Neutrophil (primary cell): ENCODE results near the gene SH3BGRL3.
"Not testable (repeated sequence)": the region's sequence is repeated elsewhere in the genome, so short reads cannot be mapped to it uniquely, and the experiment has no call there.

Source experiments
- H3K27ac ChIP-seq: fragments of 200-600 bp; sonication (generic); 2 replicates; pipeline ENCODE4 v1.5.1; 2016; ENCODE audit warnings: mild to moderate bottlenecking, moderate library complexity
- H3K27me3 ChIP-seq: fragments of 200-600 bp; sonication (generic); 2 replicates; pipeline ENCODE4 v1.6.0; 2016; ENCODE audit warnings: mild to moderate bottlenecking
- H3K36me3 ChIP-seq: fragments of 200-600 bp; sonication (generic); 2 replicates; pipeline ENCODE4 v1.5.1; 2017
- H3K4me1 ChIP-seq, 2 experiments: fragments of 200-600 bp in 1 of 2; sonication (generic) in 1 of 2; 1 replicate in 1 of 2; 2 replicates in 1 of 2; pipeline versions ENCODE4 v1.5.1 to v1.6.1; 2013 to 2016; ENCODE audit warnings: low read depth in 1 of 2, low read length in 1 of 2, mild to moderate bottlenecking in 1 of 2, moderate library complexity in 1 of 2; ENCODE audit not compliant: control insufficient read depth in 1 of 2, insufficient read depth in 1 of 2
- H3K4me3 ChIP-seq, 2 experiments: fragments of 200-600 bp in 1 of 2; sonication (generic) in 1 of 2; 1 replicate in 1 of 2; 2 replicates in 1 of 2; pipeline ENCODE4 v1.5.1; 2013 to 2016; ENCODE audit warnings: low read depth in 1 of 2, low read length in 1 of 2, mild to moderate bottlenecking in 1 of 2, moderate library complexity in 1 of 2
- H3K9me3 ChIP-seq: fragments of 200-600 bp; sonication (generic); 2 replicates; pipeline ENCODE4 v1.5.1; 2016
- TF ChIP-seq, protein P1 (sequence below): fragments of 200-600 bp; sonication (generic); IDR thresholded peaks from 2 replicates; pipeline ENCODE4 v1.5.1; 2016; ENCODE audit warnings: antibody characterized with exemption

The SH3BGRL3 gene

DNA sequence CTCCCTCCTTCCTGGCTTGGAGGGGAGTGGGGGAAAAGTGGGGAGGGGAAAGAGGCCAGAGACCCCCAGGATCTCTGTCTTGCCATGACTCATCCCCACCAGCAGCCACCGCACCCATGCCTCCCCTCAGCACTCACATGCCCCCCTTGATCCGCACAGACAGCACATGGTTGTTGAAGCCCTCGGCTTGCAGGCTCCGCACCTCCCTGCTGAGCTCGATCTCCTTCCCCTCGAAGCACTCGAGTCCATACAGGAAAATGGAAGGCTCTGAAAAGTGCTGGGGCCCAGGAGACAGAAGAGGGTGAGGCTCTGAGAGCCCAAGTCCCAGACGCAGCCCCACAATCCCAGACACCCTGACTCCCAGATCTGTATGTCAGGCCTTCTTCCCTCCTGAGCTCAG lies 48.7 kb downstream of the SH3BGRL3 start:
- no peaks in the 10 kb centered on the region for H3K27me3 ChIP-seq
- TF ChIP-seq, protein P1, sequence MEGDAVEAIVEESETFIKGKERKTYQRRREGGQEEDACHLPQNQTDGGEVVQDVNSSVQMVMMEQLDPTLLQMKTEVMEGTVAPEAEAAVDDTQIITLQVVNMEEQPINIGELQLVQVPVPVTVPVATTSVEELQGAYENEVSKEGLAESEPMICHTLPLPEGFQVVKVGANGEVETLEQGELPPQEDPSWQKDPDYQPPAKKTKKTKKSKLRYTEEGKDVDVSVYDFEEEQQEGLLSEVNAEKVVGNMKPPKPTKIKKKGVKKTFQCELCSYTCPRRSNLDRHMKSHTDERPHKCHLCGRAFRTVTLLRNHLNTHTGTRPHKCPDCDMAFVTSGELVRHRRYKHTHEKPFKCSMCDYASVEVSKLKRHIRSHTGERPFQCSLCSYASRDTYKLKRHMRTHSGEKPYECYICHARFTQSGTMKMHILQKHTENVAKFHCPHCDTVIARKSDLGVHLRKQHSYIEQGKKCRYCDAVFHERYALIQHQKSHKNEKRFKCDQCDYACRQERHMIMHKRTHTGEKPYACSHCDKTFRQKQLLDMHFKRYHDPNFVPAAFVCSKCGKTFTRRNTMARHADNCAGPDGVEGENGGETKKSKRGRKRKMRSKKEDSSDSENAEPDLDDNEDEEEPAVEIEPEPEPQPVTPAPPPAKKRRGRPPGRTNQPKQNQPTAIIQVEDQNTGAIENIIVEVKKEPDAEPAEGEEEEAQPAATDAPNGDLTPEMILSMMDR = no peak
- H3K36me3 ChIP-seq = peaks cover 71% of the 10 kb centered on the region
- no peaks in the 10 kb centered on the region for H3K9me3 ChIP-seq
- H3K4me3 ChIP-seq = no peak overlapping the region
- H3K27ac ChIP-seq = no peak overlapping the region
- peaks cover 7 to 9% of the 10 kb centered on the region in 2 experiments for H3K4me1 ChIP-seq

GRCh38 chr1:26329380-26329779 lies 49.5 kb downstream of the SH3BGRL3 start:
- H3K27ac ChIP-seq = not testable (repeated sequence)

DNA sequence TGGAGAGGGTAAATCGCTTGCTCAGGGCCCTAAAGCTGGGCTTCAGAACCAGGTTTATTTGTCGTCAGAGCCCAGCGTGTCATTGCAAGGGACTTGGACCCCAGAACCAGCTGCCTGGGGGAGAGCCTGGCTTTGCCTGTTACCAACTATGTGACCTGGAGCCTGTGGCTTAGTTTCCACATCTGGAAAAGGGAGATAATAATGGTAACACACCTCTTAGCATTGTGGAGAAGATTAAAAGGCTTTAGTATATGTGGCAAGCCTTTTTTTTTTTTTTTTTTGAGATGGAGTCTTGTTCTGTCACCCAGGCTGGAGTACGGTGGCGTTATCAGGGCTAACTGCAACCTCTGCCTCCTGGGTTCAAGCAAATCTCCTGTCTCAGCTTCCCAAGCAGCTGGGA lies 50.4 kb downstream of the SH3BGRL3 start:
- no peaks in the 10 kb centered on the region for H3K27me3 ChIP-seq
- no peak overlapping the region for H3K27ac ChIP-seq
- TF ChIP-seq, protein P1 = no peak

More at GRCh38 chr1:26329380-26329779, 49.5 kb downstream of the SH3BGRL3 start:
- H3K9me3 ChIP-seq, H3K4me3 ChIP-seq, H3K27me3 ChIP-seq: not testable (repeated sequence)
- Histone ChIP-seq H3K4me1 (peaks cover 15 to 17% of the 10 kb centered on the region in 2 experiments), H3K36me3 (peaks cover 63% of the 10 kb centered on the region)

More for the DNA sequence above, 50.4 kb downstream of the SH3BGRL3 start:
- Histone ChIP-seq H3K36me3 (peaks cover 54% of the 10 kb centered on the region), H3K4me1 (peaks cover 24 to 26% of the 10 kb centered on the region in 2 experiments), H3K4me3 (no peak overlapping the region), H3K9me3 (no peaks in the 10 kb centered on the region)
